GM21423 (cell line): ENCODE measurements around the gene CLTC.

Experiments
- ATAC-seq: cut with Tn5 transposase; IDR thresholded peaks from one replicate; pipeline ENCODE4 v1.9.1; 2021; ENCODE audit warnings: mild to moderate bottlenecking, moderate library complexity; ENCODE audit not compliant: unreplicated experiment

CLTC gene

DNA sequence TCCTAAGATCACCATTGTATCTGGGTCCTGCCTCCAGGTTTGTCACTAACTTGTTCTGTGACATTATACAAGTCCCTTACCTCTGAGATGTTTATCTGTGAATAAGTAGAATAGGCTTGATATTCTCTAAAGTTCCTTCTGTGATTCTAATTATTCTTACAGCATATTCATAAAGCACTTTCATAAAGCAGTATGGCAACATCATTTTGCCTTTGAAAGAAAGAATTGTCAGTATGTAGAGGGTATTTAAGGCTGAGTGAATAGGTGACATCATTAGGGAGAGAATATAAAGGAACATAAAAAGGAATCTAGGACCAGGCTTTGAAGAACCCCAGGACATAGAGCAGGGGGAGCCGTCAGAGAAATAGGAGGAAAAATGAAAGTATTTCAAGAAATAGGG is 103.3 kb downstream of the CLTC start:
- no peak for ATAC-seq

DNA sequence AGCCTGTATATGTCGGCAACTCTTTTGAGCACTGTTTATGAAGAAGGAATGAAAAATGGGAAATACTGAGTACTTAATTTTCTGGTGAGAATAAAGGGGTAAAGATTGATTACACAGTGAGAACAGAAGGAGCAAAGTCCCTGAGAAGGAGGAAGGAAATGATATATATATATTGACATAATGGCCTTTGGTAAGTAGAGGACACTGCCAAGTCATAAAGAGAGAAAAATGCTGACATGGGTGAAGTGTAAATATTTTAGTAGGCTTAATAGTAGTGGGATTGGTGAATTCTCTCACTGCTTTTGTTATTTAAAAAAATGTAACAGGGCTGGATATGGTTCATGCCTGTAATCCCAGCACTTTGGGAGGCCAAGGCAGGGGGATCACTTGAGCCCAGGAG is 103.9 kb downstream of the CLTC start:
- ATAC-seq: no peak

DNA sequence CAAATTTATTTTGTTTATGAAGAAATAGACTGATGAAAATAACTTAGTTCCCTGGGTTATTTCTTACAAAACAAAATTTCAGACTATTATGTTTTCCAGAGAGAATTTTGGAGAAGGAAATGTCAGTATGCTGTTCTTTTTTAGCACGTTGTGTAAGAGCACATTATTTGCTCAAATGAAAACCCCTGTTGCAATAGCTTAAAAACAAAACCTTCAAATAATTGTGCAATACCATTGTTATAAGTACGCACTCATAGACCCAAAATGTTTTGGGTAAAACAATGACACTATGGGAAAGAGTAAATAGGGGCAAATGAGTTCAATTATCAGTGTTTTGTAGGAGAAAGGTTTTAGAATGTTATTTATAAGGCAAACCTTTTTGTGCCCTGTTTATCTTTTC is 106.0 kb downstream of the CLTC start:
- ATAC-seq: no peak

DNA sequence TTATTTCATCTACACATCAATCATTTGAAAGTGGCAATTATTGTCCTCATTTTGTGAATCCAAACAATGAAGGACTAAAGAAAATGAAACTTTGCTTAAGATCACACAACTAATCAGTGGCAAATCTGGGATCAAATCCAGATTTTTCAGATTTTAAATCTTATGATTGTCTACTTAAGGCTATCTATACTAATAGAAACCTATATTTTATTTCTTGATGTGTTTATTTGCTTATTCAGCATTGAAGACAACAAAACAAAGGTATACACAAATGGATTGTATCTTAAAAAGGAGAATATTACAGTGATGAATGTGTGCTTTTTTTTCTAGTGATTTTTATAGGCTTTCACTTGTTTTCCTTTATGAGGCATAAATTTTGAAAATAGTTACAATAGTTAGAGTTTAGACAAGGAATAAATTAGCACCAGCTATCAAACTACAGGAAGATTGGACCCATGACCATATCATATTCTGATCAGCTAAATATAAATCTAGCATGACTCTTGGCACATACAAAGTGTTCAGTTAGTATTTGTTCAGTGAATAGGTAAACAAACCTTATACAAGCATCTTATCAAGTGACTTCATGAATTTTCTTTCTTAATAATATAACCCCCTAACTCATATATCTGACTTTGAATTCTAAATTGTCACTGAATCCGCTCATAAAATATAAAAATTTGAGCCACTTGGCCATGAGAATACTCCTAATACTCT is 108.3 kb downstream of the CLTC start:
- ATAC-seq: no peak

DNA sequence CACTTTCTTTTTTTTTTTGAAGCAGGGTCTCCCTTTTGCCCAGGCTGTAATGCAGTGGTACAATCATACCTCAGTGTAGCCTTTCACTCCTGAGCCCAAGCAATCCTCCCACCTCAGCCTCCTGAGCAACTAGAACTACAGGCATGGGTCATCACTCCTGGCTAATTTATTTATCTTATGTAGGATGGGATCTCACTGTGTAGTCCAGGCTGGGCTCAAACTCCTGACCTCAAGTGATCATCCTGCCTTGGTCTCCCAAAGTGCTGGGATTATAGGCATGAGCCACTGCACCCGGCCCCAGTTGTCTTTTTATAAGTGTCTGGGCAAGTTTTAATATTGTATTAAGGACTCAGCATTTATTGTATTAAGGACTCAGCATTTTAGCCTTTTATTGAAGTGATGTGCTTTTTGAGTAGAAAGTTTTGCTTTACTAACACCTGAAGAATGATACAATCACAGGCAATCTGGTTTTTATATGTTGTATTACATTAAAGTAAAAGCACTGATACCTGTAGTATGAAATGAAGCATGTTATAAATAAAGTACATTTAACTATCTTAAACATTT is 110.7 kb downstream of the CLTC start:
- no peak for ATAC-seq

DNA sequence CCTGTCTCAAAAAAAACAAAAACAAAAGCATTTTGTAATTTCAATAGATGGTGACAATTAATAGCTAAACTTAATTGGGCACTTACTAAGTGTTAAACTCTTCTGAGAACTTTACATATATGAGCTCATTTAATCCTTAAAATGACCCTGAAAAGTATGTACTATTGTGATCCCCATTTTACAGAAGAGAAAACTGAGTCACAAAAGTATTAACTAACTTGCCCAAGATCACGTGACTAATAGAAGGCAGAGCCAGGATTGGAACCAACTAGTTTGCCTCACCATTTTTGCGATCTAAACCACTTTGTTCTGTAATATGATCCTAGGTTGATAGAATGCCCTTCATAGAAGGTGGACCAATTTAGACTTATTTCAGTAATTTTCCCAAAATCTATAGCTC is 114.0 kb downstream of the CLTC start:
- ATAC-seq: no peak

DNA sequence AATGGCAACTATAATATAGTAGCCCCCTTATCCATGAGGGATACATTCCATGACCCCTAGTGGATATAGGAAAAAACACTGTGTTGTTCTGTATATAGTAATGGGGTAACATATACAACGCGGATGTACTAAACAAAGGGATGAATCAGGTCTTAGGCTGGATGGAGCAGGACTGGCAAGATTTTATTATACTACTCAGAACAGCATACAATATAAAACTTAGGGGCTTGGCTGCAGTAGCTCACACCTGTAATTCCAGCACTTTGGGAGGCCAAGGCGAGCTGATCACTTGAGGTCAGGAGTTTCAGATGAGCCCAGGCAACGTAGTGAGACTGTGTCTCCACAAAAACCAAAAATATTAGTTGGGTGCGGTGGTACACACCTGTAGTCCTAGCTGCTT is 114.5 kb downstream of the CLTC start:
- ATAC-seq: no peak

DNA sequence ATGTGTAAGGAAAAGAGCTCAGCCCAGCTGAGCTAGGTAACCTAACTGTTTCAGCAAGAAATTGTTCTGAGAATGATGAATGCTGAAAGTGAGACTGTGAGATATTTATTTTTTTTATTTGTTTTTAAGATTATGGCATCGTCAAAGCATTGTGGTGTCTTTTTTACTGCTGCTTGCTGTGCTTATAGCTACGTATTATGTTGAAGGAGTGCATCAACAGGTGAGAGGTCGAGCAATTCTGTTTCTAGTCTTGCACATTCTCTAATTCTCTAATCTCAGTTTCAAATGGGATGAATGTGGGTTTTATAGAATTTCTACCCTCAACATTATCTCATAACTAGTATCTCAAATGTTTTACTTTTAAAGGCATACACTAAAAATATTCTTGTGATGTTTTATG is 117.6 kb downstream of the CLTC start:
- ATAC-seq: no peak

DNA sequence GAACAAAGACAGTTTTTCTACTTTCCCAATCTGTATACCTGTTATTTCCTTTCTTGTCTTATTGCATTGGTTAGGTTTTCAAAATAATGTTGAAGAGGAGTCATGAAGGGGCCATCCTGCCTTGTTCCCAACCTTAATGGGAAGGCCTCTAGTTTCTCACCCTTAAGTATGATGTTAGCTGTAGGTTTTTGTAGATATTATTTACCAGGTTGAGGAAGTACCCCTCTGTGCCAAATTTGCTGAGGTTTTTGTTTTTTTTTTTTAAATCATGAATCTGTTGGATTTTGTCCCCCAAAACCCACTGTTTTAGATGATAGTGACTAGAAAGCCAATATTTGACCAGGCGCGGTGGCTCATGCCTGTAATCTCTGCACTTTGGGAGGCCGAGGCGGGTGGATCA is 124.1 kb downstream of the CLTC start:
- ATAC-seq: no peak

DNA sequence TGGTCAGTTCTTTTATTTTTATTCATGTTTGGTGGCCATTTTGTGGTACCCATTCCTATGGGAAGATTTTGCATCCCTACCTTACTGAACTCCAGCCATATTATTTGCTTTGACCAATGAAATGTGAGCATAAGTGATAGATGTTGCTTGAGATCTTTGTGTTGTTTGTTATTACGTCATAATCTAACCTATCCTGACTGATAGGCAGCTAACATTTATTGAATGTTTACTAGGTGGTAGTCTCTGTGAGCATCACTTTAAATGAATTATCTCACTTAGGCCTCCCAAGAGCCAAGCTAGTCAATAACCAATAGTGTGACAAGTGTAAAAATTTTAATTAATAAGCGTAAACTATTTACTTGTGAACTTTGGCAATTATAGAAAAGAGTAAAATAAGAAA is 125.3 kb downstream of the CLTC start:
- ATAC-seq: no peak
